Thoracic aorta (tissue), 2 donors: Measurements from ENCODE around the gene TMEM37. TPM values are rescaled to one million over a fixed set of nuclear protein-coding genes. Genes with fewer than 3 reads are reported as not detected.

Experiments used
- ATAC-seq: fragments of 150-250 bp; one replicate; pipeline ENCODE4 v1.8.0; 2017; ENCODE audit warnings: low read depth; ENCODE audit not compliant: insufficient number of reproducible peaks, low FRiP score
- DNase-seq: peaks from one replicate; pipeline ENCODE4 v3.0.0-alpha.2; 2020; ENCODE audit warnings: low spot score
- H3K27ac ChIP-seq, 2 donors: fragments of 200-600 bp; sonication (generic); 1 replicate in 1 of 2; 2 replicates in 1 of 2; pipeline ENCODE4 v1.5.1; 2016; ENCODE audit warnings: mild to moderate bottlenecking in 2 of 2, moderate library complexity in 2 of 2
- H3K27me3 ChIP-seq: fragments of 200-600 bp; sonication (generic); replicated peaks from 2 replicates; pipeline ENCODE4 v1.6.0; 2016; ENCODE audit warnings: mild to moderate bottlenecking; ENCODE audit not compliant: insufficient read depth
- H3K36me3 ChIP-seq: fragments of 200-600 bp; sonication (generic); one replicate; pipeline ENCODE4 v1.5.1; 2016
- H3K4me1 ChIP-seq, 2 donors: fragments of 200-600 bp; sonication (generic); 1 replicate in 1 of 2; 2 replicates in 1 of 2; pipeline versions ENCODE4 v1.5.1 to v1.6.0; 2016; ENCODE audit warnings: low read depth in 2 of 2, mild to moderate bottlenecking in 1 of 2; ENCODE audit not compliant: control insufficient read depth in 1 of 2
- H3K4me3 ChIP-seq: fragments of 200-600 bp; sonication (generic); 2 replicates; pipeline ENCODE4 v1.5.1; 2016; ENCODE audit warnings: mild to moderate bottlenecking
- H3K9me3 ChIP-seq: fragments of 200-600 bp; sonication (generic); 2 replicates; pipeline ENCODE4 v1.5.1; 2016
- CTCF ChIP-seq: fragments of 200-600 bp; sonication (generic); IDR thresholded peaks from one replicate; pipeline ENCODE4 v1.5.1; 2019; ENCODE audit warnings: antibody characterized with exemption
- total RNA-seq, 2 donors: library from RNA; depleted of rRNA; stranded (reverse); fragments of >200 nt; gene quantifications; one replicate each; pipeline versions ENCODE4 v1.1.0 to v1.2.3, GENCODE V29; 2016

TMEM37 gene
- total RNA-seq, 2 donors from 2014 or later: 4.9 to 12.3 TPM

DNA sequence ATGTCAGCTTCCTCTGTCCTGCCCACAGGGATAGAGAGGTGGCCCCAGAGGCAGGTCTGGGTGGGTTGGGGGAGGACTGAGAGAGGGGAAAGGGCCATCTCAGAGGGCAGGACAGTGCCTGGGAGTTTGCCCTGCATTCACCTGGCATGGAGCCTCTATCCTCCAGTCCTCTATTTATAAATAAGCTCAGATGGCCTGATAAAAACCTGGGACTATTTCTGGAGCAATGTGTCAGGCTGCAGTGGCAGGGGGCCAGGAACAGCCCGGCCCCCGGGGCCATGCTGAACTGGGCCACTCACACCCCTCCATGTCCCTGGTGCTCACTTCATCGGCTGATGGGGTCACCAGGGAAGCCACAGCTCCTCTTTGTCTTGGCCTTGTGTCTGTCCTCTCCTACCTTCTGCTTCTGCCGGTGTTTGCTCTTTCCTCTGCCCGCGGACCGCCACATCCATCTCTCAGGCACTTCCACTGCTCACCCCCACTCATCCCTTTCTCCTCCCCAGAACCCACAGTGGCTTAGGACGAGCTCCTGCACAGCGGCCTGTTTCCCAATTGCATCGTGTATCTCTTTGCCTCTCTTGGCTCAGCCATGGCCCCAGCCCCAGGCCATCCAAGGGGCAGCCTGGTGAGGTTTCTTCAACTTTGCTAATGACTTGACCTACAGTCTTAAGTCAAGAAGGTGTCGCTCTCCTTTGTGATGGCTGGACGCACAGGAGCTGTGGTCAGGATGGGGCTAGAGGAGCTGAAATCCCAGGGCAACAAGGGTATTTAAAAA, 53.9 kb downstream of the TMEM37 start:
- DNase-seq: no peak
- Histone ChIP-seq H3K27ac (peak overlapping the region; percentile 91 to 93), H3K4me1 (peaks cover 38 to 80% of the 10 kb centered on the region in 2 donors), H3K4me3 (no peak overlapping the region), H3K27me3 (no peaks in the 10 kb centered on the region), H3K9me3 (no peaks in the 10 kb centered on the region), H3K36me3 (no peaks in the 10 kb centered on the region)
- no peak for ATAC-seq
- no peak for TF ChIP-seq CTCF

- ATAC-seq (no peak), DNase-seq (no peak)
- H3K36me3 ChIP-seq: no peaks in the 10 kb centered on the region
- no peaks in the 10 kb centered on the region for H3K27me3 ChIP-seq
- no peak for TF ChIP-seq CTCF
- no peaks in the 10 kb centered on the region for H3K9me3 ChIP-seq
- H3K27ac ChIP-seq: peak overlapping the region; percentile 69 to 93
- no peak overlapping the region for H3K4me3 ChIP-seq
- peaks cover 38 to 77% of the 10 kb centered on the region in 2 donors for H3K4me1 ChIP-seq
Measured at GRCh38 chr2:119486196-119486827, 54.7 kb downstream of the TMEM37 start.

- Histone ChIP-seq H3K36me3 (no peaks in the 10 kb centered on the region), H3K4me3 (no peak overlapping the region), H3K9me3 (no peaks in the 10 kb centered on the region), H3K27ac (peak overlapping the region; percentile 69 to 93), H3K4me1 (peaks cover 38 to 77% of the 10 kb centered on the region in 2 donors), H3K27me3 (no peaks in the 10 kb centered on the region)
- DNase-seq (no peak), ATAC-seq (peak; percentile 25)
- TF ChIP-seq CTCF: no peak
Measured at GRCh38 chr2:119486886-119487285, 55.2 kb downstream of the TMEM37 start.

DNA sequence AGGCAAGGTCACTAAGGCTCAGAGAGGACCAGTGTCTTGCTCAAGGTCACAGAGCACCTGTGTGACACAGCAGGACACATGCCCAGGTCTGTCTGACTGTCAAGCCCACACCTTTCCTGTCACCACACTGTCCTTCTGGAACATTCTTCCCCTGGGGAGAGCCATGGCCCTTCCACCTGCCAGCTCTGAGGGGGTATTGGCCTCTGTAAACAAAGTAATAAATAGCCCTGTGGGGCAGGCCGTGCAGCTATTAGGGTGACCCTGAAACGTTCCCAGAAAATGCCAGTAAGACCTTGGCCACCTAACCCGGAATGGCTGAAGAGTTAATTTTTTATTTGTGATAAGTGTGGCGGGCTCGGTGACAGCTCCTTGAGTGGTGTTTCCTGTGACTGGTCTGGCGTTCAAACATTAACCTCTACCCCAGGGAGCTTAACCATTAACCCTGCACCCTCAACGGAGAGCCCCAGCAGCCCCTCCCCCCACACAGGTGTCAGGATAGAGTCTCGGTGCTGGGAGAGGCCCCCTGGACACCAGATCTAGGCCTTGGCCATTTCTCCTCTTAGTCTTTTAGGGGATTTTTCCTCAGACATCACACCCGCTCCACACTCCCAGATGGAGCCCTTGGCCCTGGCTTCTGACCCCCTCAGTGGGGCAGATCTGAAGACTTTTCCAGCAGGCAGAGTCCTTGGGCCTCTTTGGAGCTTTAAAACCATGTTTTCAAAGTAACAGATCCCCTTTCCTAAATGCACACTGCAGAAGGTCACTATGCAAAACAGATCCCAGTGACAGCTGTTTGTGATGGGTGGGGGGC, 56.0 kb downstream of the TMEM37 start:
- no peak for TF ChIP-seq CTCF
- peak overlapping the region; percentile 69 to 93 for H3K27ac ChIP-seq
- H3K9me3 ChIP-seq: no peaks in the 10 kb centered on the region
- no peak overlapping the region for H3K4me3 ChIP-seq
- no peaks in the 10 kb centered on the region for H3K36me3 ChIP-seq
- no peaks in the 10 kb centered on the region for H3K27me3 ChIP-seq
- peaks cover 31 to 76% of the 10 kb centered on the region in 2 donors for H3K4me1 ChIP-seq
- ATAC-seq (no peak), DNase-seq (no peak)

Other genes with a start within 250 kb of the TMEM37 start
- gene STEAP3, start 208.0 kb upstream of the TMEM37 start, total RNA-seq: 10 to 100 TPM; 17.9 to 31.4 TPM
- gene C2orf76, start 65.0 kb upstream of the TMEM37 start, total RNA-seq: 1 to 10 TPM; 2.2 to 6.5 TPM
- gene DBI, start 64.9 kb upstream of the TMEM37 start, total RNA-seq: 10 to 100 TPM; 63.8 to 68.6 TPM
- gene SCTR, start 92.6 kb downstream of the TMEM37 start, total RNA-seq: not detected
- gene CFAP221, start 112.6 kb downstream of the TMEM37 start, total RNA-seq: under 1 TPM in 1 of 2 donors, not detected in 1; 0.56 TPM
- gene TMEM177, start 247.3 kb downstream of the TMEM37 start, total RNA-seq: 1 to 10 TPM; 4.2 to 8.9 TPM